Fibroblast of mammary gland (primary cell): ENCODE measurements around the gene MNAT1.
A peak's percentile ranks its signal among the peaks of the same experiment; 100 is the strongest.

Experiments
- DNase-seq: peaks from one replicate; pipeline ENCODE4 v3.0.0-alpha.2; 2010; ENCODE audit warnings: low read depth
- H3K4me3 ChIP-seq: 2 replicates; pipeline ENCODE4 v1.5.1; 2011; ENCODE audit warnings: low read depth, mild to moderate bottlenecking, low read length, moderate library complexity; ENCODE audit not compliant: control insufficient read depth
- TF ChIP-seq, protein P1 (sequence below): conservative IDR thresholded peaks from 2 replicates; pipeline ENCODE4 v1.5.1; 2011; ENCODE audit warnings: low read depth, low read length, inconsistent platforms; ENCODE audit not compliant: control insufficient read depth, insufficient read depth

Gene MNAT1

DNA sequence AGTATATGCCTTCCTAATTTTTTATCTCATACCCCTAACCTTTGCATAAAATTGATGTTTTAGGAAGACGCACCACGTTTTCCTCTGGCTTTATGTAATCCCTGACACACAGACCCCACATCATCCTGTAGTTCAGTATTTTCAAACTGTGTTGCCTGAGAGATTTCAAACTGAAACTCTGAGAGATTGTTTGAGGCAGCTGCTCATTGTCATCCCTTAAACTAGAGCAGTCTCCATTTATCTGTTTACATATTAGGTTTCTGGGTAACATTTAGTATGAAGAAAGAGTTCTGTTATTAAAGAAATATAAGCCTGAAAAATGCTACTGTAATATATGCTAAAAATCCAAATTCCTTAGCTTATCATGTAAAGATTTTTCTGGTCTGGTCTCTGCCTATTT is 24.3 kb downstream of the MNAT1 start:
- DNase-seq: no peak
- H3K4me3 ChIP-seq: no peak overlapping the region
- TF ChIP-seq, protein P1, sequence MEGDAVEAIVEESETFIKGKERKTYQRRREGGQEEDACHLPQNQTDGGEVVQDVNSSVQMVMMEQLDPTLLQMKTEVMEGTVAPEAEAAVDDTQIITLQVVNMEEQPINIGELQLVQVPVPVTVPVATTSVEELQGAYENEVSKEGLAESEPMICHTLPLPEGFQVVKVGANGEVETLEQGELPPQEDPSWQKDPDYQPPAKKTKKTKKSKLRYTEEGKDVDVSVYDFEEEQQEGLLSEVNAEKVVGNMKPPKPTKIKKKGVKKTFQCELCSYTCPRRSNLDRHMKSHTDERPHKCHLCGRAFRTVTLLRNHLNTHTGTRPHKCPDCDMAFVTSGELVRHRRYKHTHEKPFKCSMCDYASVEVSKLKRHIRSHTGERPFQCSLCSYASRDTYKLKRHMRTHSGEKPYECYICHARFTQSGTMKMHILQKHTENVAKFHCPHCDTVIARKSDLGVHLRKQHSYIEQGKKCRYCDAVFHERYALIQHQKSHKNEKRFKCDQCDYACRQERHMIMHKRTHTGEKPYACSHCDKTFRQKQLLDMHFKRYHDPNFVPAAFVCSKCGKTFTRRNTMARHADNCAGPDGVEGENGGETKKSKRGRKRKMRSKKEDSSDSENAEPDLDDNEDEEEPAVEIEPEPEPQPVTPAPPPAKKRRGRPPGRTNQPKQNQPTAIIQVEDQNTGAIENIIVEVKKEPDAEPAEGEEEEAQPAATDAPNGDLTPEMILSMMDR: no peak

DNA sequence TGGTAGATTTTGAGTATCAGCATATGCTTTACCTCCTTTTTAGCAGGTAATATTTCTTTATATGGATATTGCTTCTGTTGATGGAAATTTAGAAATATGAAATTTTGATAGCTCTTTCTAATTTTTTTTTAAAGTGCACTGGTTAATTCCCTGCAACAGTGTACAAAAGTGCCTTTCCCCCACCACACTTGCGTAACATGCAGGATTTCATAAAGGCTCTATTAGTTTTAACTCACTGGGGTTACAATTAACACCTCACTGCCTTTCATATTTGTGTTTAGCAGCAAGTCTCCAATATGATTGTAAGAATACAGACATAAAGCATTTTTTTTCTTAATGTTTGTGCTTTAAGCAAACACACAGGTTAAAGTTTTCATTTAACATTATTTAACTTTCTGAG is 25.6 kb downstream of the MNAT1 start:
- DNase-seq: no peak
- TF ChIP-seq, protein P1: no peak

DNA sequence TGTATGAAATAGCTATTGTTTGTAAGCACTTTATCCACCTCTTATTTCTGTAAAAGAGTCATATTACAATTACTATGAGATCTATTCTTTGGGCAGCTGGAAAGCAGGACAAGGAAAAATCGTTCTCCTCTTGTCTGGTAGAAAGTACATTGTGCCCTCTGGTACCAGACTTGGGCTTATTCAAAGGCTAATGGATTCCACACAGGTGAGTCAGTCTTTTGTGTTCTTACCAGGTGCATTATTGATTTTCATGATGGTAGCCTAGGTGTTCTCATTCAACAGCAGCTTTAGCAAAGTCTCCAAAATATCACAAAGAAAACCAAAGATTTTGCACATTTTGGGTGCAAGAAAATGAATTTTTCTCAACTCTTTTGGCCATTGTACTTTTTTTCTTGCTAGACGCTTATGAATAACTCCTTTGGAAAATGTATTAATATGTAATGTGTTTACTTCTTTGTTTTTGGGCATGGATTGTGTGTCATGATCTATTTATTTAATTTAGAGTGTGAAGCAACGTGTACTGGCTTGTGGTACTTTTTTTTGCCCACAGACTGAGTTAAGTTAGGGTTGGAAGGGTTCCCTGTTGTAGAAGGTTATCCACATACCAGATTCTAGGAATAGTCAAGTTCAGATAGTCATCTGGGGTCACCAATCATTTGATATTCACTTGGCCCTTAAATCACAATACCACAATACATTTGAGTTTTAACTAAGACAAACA is 26.2 kb downstream of the MNAT1 start:
- no peak overlapping the region for H3K4me3 ChIP-seq
- DNase-seq: no peak

More for the DNA sequence above, 25.6 kb downstream of the MNAT1 start:
- no peak overlapping the region for H3K4me3 ChIP-seq

DNA sequence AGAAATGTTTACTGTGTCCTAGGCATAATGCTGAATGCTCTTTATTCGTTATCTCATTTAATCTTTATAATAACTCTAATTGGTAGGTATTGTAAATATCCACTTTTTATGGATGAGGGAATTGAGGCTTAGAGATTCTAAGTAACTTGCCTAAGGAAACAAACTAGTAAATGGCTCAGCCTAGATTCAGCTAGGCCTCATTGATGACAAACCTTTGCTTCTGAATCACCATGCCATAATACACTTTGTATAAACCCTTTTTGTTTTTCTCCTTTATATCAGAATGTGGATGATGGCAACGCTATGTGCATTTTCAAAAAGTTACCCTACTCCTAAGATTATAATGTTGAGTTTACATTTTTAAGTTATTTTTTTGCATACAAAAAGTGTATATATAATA is 34.0 kb downstream of the MNAT1 start:
- TF ChIP-seq, protein P1: no peak
- DNase-seq: peak; percentile 31
- H3K4me3 ChIP-seq: no peak overlapping the region

More for the DNA sequence above, 26.2 kb downstream of the MNAT1 start:
- TF ChIP-seq, protein P1: no peak

DNA sequence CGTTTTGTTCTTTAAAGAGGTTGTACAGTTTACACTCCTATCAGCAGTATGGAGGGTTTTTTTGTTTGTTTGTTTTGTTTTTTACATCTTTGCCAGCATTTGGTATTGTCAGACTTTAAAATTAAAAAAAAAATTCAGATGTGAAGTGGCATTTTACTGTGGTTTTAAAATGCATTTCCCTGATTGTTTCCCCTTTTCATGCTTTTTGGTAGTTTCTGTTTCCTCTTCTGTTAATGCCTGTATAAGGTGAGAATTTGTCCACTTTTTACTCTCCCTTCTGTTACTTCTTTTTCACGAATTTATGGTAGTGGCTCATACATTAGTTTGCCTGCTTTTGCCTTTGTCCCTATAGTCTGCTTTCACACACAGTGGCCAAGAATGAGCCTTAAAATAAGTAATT is 36.6 kb downstream of the MNAT1 start:
- TF ChIP-seq, protein P1: no peak
- DNase-seq: no peak
- H3K4me3 ChIP-seq: no peak overlapping the region

DNA sequence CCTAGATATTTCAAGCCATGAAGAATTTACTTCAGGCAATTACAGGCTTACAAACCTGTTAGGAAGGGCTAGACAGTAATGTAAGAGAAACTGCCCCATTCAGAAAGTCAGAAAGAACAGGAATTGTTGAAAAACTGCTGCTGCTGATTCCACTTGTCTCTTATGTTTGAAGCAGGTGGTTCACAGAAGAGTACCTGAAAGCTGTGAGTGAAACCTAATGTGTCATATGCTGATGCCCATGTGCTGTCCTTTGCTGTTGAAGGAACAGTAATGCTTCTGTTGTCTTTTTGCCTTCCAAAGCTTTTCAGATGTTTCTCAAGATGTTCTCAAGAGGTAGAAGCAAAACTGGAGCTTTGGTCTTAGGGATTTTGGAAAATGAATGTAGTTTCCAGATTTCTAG is 39.0 kb downstream of the MNAT1 start:
- H3K4me3 ChIP-seq: no peak overlapping the region
- DNase-seq: no peak
- TF ChIP-seq, protein P1: no peak
